ENCODE measurements around the gene CPA1. TPM values are rescaled to one million over a fixed set of nuclear protein-coding genes. Genes with fewer than 3 reads are reported as not detected.

The CPA1 gene
- total RNA-seq, 1 donor from 2014 or later: not detected

DNA sequence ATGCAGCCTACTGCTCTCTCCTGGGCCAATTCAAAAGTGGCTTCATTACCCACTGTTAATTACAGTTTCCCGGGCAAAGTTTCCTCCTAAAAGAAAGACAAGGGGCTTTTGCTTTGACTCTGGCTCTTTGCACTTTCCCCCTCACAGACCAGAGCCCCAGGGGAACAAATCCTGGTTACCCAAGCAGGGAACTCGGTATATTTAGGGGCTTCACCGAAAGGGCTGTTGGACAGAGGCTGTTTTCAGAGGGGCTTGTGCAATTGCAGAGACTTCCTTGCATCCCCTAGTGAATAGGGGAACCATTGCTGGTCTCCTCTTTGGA lies 7.0 kb downstream of the CPA1 start:
- intact Hi-C loops (cut with micrococcal nuclease): no loop called here
- no peak for ATAC-seq
- DNase-seq: no peak

DNA sequence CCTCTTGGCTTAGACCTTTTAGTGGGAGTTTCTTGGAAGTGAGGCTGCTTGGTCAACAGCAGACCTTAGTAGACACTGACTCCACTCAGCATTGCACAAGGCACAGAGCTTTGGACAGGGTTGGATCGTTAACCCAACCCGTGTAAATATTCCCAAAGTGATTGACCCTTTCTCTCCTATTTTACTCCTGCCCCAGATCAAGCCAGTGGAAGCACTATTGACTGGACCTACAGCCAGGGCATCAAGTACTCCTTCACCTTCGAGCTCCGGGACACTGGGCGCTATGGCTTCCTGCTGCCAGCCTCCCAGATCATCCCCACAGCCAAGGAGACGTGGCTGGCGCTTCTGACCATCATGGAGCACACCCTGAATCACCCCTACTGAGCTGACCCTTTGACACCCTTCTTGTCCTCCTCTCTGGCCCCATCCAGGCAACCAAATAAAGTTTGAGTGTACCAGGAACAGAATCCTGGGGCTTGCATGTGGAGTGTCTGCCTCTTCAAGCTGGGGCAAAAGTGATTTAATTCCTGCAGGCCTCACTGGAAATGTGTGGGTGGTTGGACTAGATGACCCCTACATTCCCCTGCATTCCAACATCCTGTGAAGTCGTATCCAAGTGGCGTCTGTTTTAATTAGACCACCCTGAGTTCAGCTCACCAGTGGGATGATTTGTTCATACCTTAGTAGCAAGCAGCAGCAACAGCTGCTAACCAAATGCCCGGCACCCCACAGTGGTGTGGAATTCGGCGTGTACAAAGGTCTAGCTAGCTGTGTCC lies 7.5 kb downstream of the CPA1 start:
- ATAC-seq (no peak), DNase-seq (no peak)
- intact Hi-C loops (cut with micrococcal nuclease): no loop called here

DNA sequence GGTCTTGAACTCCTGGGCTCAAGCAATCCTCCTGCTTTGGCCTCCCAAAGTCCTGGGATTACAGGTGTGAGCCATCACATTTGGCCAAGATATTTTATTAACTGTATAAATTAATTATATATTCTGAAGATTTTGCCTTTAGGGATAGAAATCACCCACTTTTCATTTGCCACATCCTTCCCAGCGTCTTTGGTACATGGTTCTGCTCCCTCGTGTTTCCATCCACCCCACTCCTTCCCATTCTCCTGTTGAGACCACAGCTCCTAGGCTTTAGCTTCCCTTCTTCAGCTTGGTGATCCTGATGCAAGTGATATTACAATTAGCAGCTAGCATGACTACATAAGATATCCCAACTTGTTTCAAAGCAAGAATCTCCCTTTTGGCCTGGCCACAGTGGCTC lies 8.4 kb downstream of the CPA1 start:
- DNase-seq: no peak
- ATAC-seq: no peak
- intact Hi-C loops (cut with micrococcal nuclease): no loop called here

DNA sequence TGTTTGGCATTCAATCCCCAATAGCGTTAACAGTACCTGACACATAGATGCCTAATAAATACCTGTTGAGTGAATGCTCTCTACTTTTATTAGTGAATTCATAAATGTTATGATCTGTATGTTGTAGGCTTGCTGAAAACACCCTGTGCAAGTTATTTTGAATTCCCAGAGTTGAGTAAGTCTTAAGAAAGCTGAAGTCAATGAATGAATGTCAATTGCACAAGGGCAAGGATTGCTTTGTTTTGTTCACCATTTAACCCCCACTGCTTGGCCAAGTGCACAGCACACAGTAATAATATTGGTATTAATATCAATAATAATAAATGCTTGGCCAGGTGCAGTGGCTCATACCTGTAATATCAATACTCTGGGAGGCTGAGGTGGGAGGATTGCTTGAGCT lies 10.2 kb downstream of the CPA1 start:
- ATAC-seq (no peak), DNase-seq (no peak)
- intact Hi-C loops (cut with micrococcal nuclease): no loop called here

- DNase-seq: no peak
- intact Hi-C loops (cut with micrococcal nuclease): no loop called here
- peak; percentile 73 for ATAC-seq
These were observed 12.8 kb downstream of the CPA1 start for GRCh38 chr7:130393101-130393561.

- DNase-seq (no peak), ATAC-seq (no peak)
- intact Hi-C loops (cut with micrococcal nuclease): no loop called here
These were observed 13.6 kb downstream of the CPA1 start for GRCh38 chr7:130393841-130394411.

- intact Hi-C loops (cut with micrococcal nuclease): no loop called here
- ATAC-seq: no peak
- no peak for DNase-seq
These were observed 14.3 kb downstream of the CPA1 start for GRCh38 chr7:130394421-130395195.

GRCh38 chr7:130395421-130395820 lies 15.1 kb downstream of the CPA1 start:
- intact Hi-C loops (cut with micrococcal nuclease): no loop called here
- no peak for DNase-seq
- no peak for ATAC-seq

DNA sequence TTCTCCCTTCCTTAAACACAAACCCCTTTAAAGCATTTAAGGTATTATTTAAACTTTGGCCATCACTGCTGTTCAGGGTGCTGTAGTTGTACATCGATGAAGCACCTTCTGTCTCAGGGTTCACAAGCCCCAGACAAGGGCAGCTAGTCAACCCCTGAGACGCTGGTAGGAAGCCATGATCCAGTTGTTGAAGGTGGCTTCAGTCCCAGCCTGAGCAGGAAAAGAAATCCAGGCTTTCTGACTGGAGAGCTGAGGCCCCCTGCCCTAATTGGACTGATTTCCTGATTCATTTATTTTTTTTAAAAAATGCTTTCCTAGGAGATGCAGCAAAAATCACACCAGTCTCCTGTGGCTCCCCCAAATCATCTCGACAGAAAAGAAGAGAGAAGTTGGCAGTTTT lies 15.8 kb downstream of the CPA1 start:
- DNase-seq (no peak), ATAC-seq (no peak)
- intact Hi-C loops (cut with micrococcal nuclease): no loop called here

GRCh38 chr7:130397051-130397757 lies 16.9 kb downstream of the CPA1 start:
- ATAC-seq (no peak), DNase-seq (no peak)
- intact Hi-C loops (cut with micrococcal nuclease): no loop called here

DNA sequence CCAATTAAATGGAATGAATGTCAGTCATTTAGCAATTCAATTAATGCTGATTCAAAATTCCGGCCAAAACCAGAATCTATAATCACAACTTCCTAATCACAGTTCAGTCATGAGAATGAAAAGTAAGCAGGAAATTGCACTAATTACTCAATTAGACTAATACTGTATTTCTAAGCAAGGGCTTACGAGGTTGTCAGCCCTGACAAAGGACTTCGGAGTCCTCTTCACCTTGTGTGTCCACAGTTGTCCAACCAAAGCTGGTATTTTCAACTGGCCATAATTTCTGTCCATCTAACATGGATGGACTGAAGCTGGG lies 17.4 kb downstream of the CPA1 start:
- intact Hi-C loops (cut with micrococcal nuclease): no loop called here
- no peak for DNase-seq
- ATAC-seq: no peak

DNA sequence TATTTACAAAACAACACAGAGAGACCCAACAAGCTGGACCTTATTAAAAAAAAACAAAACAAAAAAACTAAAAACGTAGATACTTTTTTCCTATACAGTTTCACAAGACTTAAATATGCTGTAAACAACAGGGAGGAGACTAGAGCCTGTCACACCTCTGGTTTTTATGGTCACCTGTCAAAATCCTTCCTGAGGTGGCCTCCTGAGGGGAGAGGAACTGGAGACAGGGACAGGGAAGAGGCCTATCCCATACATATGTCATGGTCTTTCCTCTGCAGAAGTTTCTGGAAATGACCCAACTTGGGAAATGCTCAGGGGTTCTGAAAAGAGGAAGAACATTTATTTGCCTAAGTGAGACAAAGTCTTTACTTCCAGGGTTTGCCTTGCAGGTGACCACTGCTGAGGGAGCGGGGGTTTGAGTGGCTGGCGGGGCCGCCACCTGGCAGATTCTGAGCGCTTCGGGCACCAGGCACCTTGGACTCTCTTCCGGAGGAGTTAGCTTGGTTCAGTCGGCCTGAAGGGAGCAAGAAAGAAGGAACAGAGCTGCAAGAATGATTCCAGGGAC lies 18.3 kb downstream of the CPA1 start:
- intact Hi-C loops (cut with micrococcal nuclease): no loop called here
- DNase-seq (no peak), ATAC-seq (no peak)

- intact Hi-C loops (cut with micrococcal nuclease): no loop called here
- no peak for ATAC-seq
These were observed 19.9 kb downstream of the CPA1 start for GRCh38 chr7:130400120-130400572.

GRCh38 chr7:130401101-130401500 lies 20.8 kb downstream of the CPA1 start:
- DNase-seq (no peak), ATAC-seq (no peak)
- intact Hi-C loops (cut with micrococcal nuclease): no loop called here

More at GRCh38 chr7:130400120-130400572, 19.9 kb downstream of the CPA1 start:
- no peak for DNase-seq

- no peak for DNase-seq
- no peak for ATAC-seq
- intact Hi-C loops (cut with micrococcal nuclease): no loop called here
These were observed 21.3 kb downstream of the CPA1 start for GRCh38 chr7:130401578-130401977.

DNA sequence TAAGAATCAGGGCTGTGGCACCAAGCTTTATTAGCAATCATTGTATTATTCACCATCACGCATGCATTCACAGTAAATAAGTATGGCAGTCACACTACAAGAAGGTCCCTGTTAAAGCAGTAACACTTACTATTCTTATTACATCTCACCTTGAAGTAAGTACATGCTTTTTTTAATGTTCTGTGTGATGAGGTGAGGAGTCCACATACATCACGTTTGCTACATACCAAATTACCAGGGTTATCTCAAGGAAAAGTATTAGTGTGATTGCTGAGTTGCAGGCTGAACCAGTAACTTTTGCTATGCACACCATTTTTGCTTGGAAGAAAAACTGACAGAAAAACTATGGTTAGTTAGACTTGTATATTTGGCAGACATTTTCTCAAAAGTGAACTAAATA lies 24.7 kb downstream of the CPA1 start:
- intact Hi-C loops (cut with micrococcal nuclease): no loop called here
- ATAC-seq (no peak), DNase-seq (no peak)

- DNase-seq: no peak
- intact Hi-C loops (cut with micrococcal nuclease): no loop called here
- no peak for ATAC-seq
These were observed 28.9 kb downstream of the CPA1 start for GRCh38 chr7:130409067-130409711.

- intact Hi-C loops (cut with micrococcal nuclease): no loop called here
- ATAC-seq: no peak
- DNase-seq: no peak
These were observed 29.4 kb downstream of the CPA1 start for GRCh38 chr7:130409712-130410072.

DNA sequence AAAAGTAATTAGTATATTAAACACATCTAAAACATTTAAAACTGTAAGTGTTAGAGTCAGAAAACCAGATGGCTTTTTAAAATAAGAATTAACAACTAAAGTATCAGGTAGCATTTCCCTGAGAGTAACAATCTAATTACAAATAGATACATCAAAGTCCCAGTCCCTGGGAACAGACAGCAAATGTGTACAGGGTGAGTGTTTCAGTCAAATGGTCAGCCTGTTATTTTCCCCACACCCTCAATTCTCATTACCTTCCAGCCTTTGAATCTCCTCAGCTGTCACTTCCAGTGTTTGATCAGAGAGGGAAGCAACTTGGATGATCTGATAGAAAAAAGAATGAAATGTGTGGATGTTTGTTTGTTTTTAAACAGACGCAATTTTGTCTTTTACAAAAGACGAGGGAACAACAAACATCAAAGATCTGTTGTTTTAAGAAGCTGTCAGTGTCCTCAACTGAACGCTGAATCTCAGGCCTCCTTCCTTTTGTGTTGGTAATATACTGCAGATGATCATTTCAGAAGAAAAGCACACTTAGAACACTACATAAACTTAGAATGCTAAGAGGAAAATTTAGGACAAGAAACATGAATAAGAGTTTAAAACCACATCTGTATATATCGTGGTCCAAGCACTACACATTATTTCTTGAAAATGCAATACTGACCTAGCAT lies 30.7 kb downstream of the CPA1 start:
- no peak for ATAC-seq
- DNase-seq: no peak
- intact Hi-C loops (cut with micrococcal nuclease): no loop called here

All from left ventricle myocardium superior (tissue), 1 donor.